Progenitor cell of endocrine pancreas (in vitro differentiated cells): ENCODE results near the gene MAP3K5. TPM values are rescaled to one million over a fixed set of nuclear protein-coding genes. Genes with fewer than 3 reads are reported as not detected.

Experiments used
- DNase-seq: peaks from one replicate; pipeline ENCODE4 v3.0.0; 2021; ENCODE audit warnings: low spot score; ENCODE audit not compliant: unreplicated experiment
- H3K27ac Mint-ChIP-seq: 2 replicates; pipeline ENCODE4 v1.8.0; 2021; ENCODE audit warnings: mild to moderate bottlenecking, moderate library complexity, mixed read lengths
- H3K27me3 Mint-ChIP-seq: 2 replicates; pipeline ENCODE4 v1.8.0; 2021; ENCODE audit warnings: mixed read lengths
- H3K36me3 Mint-ChIP-seq: 2 replicates; pipeline ENCODE4 v1.8.0; 2022; ENCODE audit warnings: mixed read lengths; ENCODE audit not compliant: insufficient read depth
- H3K4me1 Mint-ChIP-seq: 2 replicates; pipeline ENCODE4 v1.8.0; 2021; ENCODE audit warnings: low read depth, mixed read lengths
- H3K4me3 Mint-ChIP-seq: 2 replicates; pipeline ENCODE4 v1.8.0; 2021; ENCODE audit warnings: low read depth, mild to moderate bottlenecking, moderate library complexity, mixed read lengths
- H3K9me3 Mint-ChIP-seq: 2 replicates; pipeline ENCODE4 v1.8.0; 2021; ENCODE audit warnings: low read depth, mixed read lengths
- total RNA-seq: library from RNA; stranded (reverse); gene quantifications from 2 replicates; pipeline ENCODE4 v1.2.1, GENCODE V29; 2021
- TF ChIP-seq, protein P1 (sequence below): fragments of 200-600 bp; sonication (generic); IDR thresholded peaks from one replicate; pipeline ENCODE4 v1.5.0; 2021; ENCODE audit warnings: antibody characterized with exemption, mild to moderate bottlenecking; ENCODE audit not compliant: unreplicated experiment

Gene MAP3K5
- total RNA-seq, 1 donor from 2014 or later, result 1.1 TPM

- no peak for DNase-seq
- peaks cover 3% of the 10 kb centered on the region for H3K9me3 Mint-ChIP-seq
- H3K27me3 Mint-ChIP-seq, result no peaks in the 10 kb centered on the region
- H3K27ac Mint-ChIP-seq, result peak overlapping the region; percentile 84
- TF ChIP-seq, protein P1, sequence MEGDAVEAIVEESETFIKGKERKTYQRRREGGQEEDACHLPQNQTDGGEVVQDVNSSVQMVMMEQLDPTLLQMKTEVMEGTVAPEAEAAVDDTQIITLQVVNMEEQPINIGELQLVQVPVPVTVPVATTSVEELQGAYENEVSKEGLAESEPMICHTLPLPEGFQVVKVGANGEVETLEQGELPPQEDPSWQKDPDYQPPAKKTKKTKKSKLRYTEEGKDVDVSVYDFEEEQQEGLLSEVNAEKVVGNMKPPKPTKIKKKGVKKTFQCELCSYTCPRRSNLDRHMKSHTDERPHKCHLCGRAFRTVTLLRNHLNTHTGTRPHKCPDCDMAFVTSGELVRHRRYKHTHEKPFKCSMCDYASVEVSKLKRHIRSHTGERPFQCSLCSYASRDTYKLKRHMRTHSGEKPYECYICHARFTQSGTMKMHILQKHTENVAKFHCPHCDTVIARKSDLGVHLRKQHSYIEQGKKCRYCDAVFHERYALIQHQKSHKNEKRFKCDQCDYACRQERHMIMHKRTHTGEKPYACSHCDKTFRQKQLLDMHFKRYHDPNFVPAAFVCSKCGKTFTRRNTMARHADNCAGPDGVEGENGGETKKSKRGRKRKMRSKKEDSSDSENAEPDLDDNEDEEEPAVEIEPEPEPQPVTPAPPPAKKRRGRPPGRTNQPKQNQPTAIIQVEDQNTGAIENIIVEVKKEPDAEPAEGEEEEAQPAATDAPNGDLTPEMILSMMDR, result no peak
- H3K4me3 Mint-ChIP-seq, result peak overlapping the region; percentile 22
- peaks cover 17% of the 10 kb centered on the region for H3K36me3 Mint-ChIP-seq
- H3K4me1 Mint-ChIP-seq, result peaks cover 68% of the 10 kb centered on the region
Observed at GRCh38 chr6:136544326-136544725, 248.0 kb downstream of the MAP3K5 start.

- Mint-ChIP-seq H3K27me3 (no peaks in the 10 kb centered on the region), H3K4me3 (no peak overlapping the region), H3K4me1 (peaks cover 44% of the 10 kb centered on the region), H3K9me3 (peaks cover 3% of the 10 kb centered on the region), H3K36me3 (peaks cover 19% of the 10 kb centered on the region), H3K27ac (no peak overlapping the region)
- TF ChIP-seq, protein P1, result no peak
- no peak for DNase-seq
Observed at GRCh38 chr6:136541395-136541794, 250.9 kb downstream of the MAP3K5 start.

- TF ChIP-seq, protein P1, result no peak
- peaks cover 36% of the 10 kb centered on the region for H3K4me1 Mint-ChIP-seq
- DNase-seq, result no peak
- no peaks in the 10 kb centered on the region for H3K27me3 Mint-ChIP-seq
- H3K4me3 Mint-ChIP-seq, result no peak overlapping the region
- H3K27ac Mint-ChIP-seq, result peak overlapping the region; percentile 89
- H3K9me3 Mint-ChIP-seq, result peaks cover 3% of the 10 kb centered on the region
- peaks cover 23% of the 10 kb centered on the region for H3K36me3 Mint-ChIP-seq
Observed at GRCh38 chr6:136539967-136540652, 252.2 kb downstream of the MAP3K5 start.

DNA sequence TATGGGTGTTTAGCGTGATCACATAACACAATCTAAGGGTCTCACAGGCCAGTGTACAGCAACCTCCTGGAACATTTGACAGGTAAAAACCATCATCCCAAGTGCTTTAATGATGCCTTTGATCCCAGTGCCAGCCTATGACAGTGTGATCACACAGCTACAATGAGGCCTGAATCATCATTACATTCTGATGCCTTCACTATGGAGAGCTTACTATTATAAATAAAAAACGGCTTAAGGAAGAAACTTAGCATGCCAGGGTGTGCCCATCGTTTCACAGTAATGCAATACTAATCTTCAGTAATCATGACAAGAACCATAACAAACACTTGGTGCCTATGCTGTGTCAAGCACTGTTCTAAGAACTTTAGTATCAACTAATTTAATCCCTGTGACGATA lies 253.4 kb downstream of the MAP3K5 start:
- H3K4me3 Mint-ChIP-seq, result no peak overlapping the region
- H3K4me1 Mint-ChIP-seq, result peaks cover 34% of the 10 kb centered on the region
- no peaks in the 10 kb centered on the region for H3K27me3 Mint-ChIP-seq
- H3K36me3 Mint-ChIP-seq, result peaks cover 21% of the 10 kb centered on the region
- DNase-seq, result no peak
- TF ChIP-seq, protein P1, result no peak
- peak overlapping the region; percentile 89 for H3K27ac Mint-ChIP-seq
- no peaks in the 10 kb centered on the region for H3K9me3 Mint-ChIP-seq

- Mint-ChIP-seq H3K27ac (no peak overlapping the region), H3K36me3 (peaks cover 12% of the 10 kb centered on the region), H3K27me3 (no peaks in the 10 kb centered on the region), H3K4me3 (no peak overlapping the region), H3K4me1 (peaks cover 51% of the 10 kb centered on the region), H3K9me3 (no peaks in the 10 kb centered on the region)
- DNase-seq, result no peak
- TF ChIP-seq, protein P1, result no peak
Observed at GRCh38 chr6:136535880-136536650, 256.2 kb downstream of the MAP3K5 start.
